ENCODE measurements around the gene C4orf50.
"Not testable (repeated sequence)": the region's sequence is repeated elsewhere in the genome, so short reads cannot be mapped to it uniquely, and the experiment has no call there.

C4orf50 gene

DNA sequence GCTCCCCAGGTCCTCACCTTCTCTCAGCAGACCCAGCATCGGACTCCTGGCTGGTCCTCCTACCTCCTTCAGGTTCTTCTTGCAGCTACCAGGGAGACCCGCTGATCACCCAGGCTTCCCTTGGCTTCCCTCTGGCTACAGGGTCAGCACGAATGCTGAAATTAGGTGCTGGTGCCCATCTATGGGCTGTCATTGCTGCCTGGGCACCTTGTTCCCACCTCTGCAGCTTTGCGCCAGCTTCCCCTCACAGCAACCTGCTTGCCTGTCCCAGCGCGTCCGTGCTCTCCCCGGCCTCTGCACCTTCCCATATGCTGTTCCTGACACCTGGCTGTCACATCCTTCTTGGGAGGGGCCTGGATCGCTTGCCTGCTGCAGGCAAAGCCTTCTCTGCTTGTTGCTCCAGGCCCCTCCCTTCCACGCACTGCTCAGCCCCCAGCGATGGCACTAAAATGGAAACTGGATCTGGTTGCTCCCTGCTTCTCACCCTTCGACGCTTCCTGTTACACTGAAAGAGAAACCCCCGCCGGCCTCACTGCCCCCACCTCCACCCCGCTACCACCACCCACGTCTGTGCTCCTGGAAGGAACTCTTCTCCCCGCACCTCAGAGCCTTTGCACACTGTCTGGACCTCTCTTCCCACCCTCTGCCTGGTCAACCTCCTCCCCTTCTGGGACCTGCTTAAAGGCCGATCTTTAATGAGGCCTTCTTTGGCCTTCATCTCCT, 22.2 kb downstream of the C4orf50 start:
- no peak for DNase-seq

DNA sequence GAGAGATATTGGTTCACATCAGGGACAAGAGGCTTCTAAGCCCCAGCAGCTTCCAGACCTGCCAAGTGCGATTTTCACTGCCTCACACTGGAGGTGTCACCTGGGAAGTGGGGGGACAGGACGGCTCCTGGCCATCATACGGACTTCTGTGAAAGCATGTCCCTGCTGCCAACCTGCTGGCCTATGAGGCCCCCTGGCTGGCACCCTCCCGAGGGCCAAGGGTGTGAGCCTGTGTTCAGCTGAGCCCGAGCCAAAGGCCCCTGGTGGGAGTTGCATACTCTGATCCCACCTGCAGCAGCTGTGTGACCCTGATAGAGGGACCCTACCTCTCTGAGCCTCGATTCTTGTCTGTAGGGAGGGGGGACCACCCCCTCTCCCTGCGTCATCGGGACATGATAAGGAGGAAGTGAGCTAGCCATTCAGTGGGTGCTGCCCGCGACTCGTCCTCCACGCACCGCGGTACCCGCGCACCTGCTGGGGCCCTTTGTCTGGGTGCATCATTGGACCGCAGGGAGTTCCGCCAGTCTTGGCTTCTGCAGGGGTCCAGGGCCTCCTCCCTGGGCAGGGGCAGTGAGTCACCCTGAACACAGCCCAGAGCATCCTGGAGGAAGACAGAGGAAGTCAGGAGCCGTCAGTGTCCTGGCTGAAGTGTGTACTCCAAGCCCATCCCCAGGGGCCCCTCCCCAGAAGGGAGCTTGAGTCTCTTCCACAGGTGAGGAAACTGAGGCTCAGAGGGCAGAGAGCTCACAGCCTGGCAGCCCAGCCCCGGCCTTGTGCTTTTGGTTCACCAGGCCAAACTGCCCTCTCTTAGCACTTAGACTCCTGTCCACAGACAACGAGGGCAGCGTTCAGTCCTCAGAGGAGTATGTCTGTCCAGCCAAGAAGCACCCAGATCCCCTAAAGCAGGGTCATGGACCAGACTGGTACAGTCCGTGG, 24.1 kb downstream of the C4orf50 start:
- no peak for DNase-seq

DNA sequence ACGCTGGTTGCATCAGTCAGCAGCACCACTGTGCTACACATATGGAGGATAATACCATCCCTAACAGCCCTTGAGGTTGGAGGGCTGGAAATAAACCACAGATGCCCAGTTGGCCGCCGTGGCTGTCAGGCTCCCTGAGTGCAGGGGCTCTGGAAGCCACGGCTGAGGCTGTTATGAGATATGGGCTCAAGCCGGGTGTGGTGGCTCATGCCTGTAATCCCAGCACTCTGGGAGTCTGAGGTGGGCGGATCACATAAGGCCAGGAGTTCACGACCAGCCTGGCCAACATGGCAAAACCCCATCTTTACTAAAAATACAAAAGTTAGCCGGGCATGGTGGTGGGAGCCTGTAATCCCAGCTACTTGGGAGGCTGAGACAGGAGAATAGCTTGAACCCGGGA, 24.9 kb downstream of the C4orf50 start:
- not testable (repeated sequence) for DNase-seq

GRCh38 chr4:5992828-5993321, 25.4 kb downstream of the C4orf50 start:
- no peak for DNase-seq

GRCh38 chr4:5992171-5992827, 25.9 kb downstream of the C4orf50 start:
- no peak for DNase-seq

DNA sequence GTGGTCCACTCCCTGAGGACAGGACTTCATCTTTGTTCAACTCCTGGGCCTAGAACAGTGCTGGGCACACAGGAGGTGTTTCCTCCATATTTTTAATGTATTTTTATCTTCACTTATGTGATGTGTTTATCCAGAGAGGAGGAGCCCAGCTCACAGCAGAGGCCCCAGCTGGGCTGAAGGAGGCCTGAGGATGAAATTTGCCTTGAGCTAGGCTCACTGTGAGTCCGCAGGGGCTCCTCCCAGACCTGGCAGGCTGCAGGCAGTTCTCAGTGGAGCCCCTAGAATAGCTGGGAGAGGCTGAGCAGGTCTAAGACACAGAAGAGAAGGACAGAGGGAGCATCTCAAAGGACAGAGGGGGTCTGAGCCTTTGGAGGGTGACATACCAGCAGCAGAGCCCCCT, 26.8 kb downstream of the C4orf50 start:
- no peak for DNase-seq

DNA sequence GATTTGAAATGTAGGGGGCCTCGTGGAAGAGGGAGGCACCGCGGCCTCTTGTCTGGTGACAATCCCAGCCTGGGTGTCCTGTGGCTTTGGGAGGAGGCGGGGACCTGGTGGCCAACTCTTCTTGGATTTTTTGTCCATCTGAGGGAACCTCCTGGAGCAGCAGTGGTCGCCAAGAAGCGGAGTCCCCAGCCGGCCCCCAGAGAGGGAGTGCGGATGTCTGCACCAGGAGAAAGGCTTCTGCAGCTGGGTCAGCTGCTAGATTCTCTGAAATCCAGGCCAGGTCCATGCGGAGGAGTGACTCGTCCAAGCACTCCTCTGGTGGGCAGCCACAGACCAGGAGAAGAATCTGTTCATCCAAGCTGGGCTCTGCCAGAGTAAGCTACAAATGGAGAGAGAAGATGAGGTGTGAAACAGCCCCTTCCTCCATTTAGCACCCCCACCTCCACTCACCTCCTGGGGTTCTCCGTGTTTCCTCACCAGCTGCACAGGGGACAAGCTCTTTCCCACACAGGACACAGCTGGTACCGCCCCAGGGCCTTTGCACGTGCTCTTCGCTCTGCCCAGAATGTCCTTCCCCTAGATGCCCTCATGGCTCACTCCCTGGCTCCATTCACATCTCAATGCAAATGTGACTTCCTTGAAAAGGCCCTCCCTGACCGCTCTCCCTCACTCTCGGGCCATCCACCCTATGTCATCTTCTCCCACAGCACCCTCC, 27.6 kb downstream of the C4orf50 start:
- DNase-seq: no peak

- DNase-seq: no peak
Observed at GRCh38 chr4:5989236-5990225, 28.7 kb downstream of the C4orf50 start.

DNA sequence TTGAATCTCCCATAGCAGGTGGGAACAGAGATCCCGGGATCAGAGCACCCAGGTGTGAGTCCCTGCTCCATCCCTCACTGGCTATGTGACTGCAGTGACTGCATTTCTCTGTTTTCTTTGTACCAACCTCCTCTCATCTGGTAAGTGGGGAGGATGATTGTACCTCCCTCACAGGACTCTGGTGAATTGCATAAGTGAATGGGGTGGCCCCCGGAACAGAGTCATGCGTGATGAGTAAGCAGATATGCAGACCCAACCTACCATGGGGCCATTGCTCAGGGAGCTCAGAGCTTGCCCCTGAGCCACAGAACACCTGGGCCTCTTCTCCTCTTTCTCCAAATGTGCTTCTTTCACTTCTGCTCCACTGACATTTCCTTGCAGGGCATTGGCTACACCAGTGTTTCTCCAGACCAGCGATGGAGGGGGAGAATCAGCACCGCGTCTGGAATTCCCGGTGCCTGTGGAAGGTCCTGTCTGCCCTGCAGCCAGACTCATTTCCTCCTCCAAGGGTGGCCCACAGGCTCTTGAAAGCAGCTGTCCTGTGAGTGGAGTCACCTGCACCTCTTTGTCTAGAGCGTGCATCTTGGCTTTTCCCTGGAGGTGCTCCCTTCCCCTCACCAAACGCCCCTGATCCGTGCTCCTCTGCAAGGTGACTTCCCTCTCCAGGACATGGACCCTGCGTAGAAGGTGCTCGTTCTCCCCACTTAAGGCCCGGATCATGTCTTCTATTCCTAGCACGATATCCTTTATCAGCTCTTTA, 30.0 kb downstream of the C4orf50 start:
- no peak for DNase-seq

DNA sequence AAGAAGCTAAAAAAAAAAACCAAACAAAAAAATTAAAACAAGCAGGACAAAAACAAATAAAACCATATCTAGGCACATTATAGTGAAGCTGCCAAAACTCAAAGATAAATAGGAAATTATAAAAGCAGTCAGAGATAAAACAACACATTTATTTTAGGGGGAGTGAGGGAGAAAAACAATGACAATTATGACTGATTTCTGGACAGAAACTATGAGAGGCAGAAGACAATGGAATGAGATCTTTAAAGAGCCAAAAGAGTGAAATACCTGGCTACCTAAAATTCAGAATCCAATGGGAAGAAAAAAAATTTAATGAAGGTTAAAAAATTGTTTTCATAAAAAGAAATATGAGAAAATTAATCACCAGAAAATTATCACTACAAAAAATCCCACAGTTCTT, 33.4 kb downstream of the C4orf50 start:
- DNase-seq: no peak

DNA sequence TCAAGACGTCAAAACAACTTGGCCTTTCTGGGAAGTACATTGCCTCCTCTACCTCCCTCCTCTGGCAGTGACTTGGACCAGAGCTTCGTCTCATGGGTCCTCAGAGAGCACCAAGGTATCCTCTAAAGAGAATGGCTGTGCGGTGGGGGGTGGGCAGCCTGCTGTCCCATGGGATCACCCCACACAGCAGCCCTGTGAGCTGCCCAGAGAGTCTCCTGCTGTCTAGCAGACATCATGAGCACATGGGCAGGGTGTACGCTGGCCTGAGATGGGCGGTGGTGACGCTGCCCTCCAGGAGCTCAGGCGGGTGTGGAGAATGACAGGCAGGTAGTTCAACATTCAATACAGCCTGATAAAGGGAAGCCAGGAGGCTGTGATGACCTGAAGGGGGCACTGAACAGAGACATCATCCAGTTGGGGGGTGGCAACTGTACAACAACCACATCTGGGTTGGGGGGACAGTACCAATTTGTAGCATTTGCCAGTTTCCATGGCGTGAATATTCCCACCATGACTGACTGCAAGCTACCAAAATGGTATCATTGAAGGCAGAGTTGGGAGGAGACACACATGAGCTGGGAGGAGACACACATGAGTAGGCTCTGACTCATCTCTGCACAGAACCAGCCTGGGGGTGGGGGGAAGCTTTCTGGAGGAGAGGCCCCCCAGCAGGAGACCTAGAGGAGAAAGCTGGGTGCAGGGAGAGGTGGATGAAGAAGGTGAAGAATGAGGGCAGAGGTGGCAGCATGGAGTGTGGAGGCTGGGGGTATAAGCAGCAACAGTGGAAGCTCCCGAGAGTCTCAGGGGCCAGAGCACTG, 35.9 kb downstream of the C4orf50 start:
- DNase-seq: no peak

- DNase-seq: peak in 1 of 58 donors; percentile 12
Observed at GRCh38 chr4:5980436-5981155, 37.6 kb downstream of the C4orf50 start.

DNA sequence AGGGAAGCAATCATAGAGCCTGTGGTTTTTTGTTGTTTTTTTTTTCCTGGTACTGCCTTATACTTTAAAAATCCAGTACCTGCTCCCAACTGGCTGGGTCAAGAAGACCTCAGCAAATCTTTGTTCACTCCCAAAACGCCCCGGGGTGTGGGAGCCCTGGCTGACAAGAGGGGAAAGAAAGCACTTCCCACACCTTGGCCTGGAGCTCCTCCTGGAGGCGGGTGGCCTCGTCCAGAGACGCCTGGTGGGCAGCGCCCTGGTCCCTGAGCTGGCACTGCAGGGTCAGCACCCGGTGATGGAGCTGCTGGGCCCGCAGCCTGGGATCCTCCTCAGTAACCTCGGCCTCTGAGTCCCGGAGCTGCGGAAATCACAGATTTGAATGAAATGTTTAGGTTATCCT, 38.2 kb downstream of the C4orf50 start:
- DNase-seq: peak in 2 of 58 donors; percentile 10 to 14

GRCh38 chr4:5976921-5977320, 41.3 kb downstream of the C4orf50 start:
- DNase-seq: no peak

DNA sequence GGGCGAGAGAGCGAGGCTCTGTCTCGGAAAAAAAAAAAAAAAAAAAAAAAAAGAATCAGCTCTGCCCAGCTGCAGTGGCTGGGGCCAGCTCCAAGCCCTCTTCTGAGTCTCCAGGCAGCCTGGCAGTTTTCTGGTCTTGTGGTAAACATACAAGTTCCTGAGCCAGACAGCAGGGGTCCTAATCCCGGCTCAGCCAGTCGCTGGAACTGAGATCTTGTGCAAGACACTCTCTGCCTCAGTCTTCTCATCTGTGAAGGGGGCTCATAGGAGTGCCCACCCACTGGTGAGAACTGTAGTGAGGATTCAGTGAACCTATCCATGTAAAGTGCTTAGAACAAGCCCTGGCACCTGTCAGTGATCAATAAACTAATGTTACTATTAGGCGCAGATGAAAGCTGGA, 41.8 kb downstream of the C4orf50 start:
- no peak for DNase-seq

DNA sequence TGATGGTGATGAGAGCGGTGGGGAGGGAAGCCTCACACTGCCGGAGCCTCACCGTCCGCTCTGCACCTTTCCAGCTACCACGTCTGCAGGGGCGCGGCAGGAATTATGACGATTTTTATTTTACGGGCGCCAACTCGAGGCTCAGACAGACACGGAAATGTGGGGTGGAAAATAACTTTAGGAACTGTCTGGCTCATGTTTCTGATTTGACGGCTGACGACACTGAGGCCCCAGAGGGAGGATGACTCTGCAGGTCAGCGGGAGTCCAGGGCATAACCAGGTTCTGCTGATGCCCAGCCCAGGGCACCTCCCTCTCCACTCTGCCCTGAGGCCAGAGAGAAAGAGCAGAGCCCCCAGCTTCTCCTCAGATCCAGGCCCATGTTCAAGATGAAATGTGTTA, 43.9 kb downstream of the C4orf50 start:
- no peak for DNase-seq

- DNase-seq: no peak
Observed at GRCh38 chr4:5973486-5974220, 44.6 kb downstream of the C4orf50 start.
